ENCODE measurements around the gene ATP5IF1. TPM values are rescaled to one million over a fixed set of nuclear protein-coding genes. Genes with fewer than 3 reads are reported as not detected.

The ATP5IF1 gene
- total RNA-seq, 1 experiment from 2014 or later = 251 TPM

DNA sequence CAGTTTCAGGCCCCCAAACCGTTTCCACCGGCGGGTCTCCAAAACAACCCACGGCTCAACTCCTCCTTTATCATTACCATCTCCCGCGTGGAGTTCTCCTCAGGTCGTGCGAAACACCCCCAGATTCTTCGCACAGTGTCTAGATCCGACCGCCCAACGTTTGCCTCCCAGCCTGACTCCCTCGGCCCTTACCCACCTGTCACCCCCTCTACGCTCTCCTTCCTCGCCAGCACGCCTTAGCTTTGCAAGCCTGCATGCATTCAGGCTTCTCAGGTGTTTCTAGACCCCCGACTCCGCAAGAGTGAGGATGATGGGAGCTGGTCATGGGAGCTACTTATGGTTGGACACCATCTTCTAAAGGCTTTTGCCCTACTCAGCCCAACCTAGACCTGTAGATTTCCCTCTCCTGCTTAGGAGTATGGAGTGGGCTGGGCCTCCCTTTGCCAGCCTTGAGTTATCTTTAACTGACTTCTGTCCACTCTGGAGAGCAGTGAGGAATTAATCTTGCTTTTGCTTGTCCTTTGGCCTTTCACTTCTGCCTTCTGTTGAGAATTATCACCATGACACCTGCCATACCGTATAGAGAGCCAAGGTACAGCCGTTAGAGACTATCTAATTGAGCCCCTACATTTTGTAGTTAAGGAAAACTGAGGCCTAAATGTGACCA lies 865 bp downstream of the ATP5IF1 start:
- DNase-seq (ENCODE audit: low spot score) = no peak

DNA sequence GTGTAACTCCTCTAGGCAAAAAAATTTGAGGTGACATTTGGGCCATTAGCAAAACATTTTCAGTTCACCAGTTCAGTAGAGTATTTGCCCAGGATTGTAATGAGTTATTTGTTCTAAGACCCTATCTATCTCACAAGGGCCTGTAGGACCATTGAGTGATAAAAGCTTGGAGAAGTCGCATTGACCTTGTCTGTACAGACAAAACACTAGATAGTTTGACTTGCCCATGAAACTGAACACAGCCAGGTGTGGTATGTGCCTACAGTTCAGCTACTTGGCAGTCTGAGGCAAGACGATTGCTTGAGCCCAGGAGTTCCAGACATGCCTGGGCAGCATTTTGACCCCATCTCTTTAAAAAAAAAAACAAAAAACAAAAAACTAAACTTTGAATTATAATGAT lies 3.1 kb downstream of the ATP5IF1 start:
- no peak for DNase-seq (ENCODE audit: low spot score)

DNA sequence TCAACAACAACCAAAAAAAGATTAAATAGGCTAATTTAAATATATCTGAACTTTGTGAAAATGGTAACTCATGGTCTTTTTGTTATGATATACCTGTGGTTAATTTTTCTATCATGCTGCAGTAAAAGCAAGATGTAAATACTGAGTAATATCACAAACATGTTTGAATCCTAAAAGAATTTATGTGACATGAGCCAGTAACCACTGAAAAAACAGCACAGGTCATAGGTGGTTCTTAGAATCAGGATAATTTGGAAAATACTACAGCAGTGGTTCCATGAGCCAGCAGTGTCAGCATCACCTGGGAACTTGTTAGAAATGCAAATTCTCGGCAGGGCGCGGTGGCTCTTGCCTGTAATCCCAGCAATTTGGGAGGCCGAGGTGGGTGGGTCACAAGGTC lies 4.1 kb downstream of the ATP5IF1 start:
- peak; percentile 5 for DNase-seq (ENCODE audit: low spot score)

DNA sequence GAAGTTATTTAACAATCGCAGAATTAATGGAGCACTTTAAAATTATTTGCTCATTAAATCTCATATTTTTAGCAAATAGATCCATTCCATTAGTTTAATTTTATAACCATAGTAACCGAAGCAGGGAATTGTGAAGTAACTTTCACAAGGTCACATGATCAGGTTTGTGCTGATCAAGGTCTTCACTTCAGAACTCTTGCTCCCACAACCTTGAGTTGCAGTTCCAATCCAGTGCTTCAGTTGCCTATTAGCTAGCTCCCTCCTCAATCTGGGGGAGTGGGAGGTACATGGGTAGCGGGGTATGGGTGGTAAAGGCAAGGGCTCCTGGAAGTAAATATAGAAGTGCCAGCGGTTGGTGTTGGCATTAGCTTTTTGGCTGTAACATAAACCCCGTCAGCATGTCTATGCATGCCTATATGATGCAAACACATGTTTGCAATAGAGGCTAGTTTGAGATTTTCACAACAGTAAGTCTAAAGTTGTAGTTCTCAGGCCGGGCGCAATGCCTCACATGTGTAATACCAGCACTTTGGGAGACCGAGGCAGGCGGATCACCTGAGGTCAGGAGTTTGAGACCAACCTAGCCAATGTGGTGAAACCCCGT lies 5.8 kb downstream of the ATP5IF1 start:
- DNase-seq (ENCODE audit: low spot score) = no peak

DNA sequence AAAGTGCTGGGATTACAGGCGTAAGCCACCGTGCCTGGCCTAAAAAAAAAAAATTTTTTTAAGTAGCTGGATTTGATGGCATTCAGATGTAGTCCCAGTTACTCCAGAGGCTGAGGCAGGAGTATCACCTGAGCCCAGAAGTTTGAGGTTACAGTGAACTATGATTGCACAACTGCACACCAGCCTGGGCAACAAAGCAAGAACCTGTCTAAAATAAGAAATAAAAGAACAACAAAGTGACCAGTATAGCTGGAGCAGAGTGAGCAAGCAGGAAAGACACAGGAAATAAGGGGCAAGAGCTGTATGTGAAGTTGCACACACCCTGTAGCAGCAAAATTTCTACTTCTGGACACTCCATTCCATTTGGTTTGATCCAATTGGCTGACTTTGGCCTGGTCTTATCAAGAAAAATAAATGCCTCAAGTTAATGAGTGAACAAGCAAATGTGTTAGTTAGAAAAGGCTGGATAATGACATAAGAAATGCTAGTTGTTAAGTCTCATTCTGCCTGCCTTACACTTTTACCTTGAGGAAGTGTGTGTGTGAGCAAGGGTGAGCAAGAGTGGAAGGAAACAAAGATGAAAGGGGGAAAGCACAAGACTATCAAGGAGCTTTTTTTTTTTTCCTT lies 7.9 kb downstream of the ATP5IF1 start:
- no peak for DNase-seq (ENCODE audit: low spot score)

DNA sequence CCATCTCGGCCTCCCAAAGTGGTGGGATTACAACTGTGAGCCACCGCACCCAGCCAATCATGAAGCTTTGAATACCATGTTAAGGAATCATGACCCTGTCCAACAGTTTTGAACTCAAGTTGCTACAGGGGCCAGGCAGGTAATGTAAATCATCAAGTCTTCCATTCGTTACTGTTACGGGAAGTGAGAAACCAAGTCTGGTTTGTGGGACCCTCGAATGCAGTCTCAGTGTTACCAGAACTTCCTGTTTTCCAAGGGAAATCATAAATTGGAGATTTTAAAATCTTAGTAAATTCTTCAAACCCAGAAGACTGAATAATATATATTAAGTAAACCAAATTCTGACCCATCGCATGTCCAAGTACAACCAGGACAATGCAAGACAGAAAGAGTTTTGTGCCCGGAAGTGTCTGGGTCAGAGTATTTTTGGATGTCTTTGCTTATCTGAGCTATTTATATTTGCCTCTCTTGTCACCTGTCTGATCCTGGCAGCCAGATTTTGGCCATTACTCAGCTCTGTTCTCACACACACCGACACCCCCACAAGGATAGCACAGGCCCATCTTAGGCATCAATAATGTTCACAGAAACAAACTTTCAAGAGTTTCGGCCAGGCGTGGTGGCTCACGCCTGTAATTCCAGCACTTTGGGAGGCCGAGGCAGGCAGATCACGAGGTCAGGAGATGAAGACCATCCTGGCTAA lies 8.8 kb downstream of the ATP5IF1 start:
- no peak for DNase-seq (ENCODE audit: low spot score)

DNA sequence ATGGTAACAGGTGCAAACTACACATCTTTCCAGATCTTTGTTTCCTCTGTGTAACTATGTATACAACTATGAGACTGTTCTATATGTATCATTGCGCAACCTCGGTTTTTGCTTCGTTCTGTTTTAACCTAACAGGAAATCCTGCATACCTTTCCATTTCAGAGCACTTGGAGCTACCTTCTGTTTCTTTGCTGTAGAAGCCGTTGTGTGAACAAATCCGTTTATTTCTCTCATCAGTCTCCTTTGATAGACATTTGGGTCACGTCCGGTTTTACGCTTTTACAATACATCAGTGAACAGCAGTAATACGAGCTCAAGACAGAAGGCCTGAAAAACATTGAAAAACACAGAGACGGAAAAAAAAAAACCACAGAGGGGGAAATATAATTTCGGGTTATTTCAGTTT lies 10.5 kb downstream of the ATP5IF1 start:
- DNase-seq (ENCODE audit: low spot score) = no peak

DNA sequence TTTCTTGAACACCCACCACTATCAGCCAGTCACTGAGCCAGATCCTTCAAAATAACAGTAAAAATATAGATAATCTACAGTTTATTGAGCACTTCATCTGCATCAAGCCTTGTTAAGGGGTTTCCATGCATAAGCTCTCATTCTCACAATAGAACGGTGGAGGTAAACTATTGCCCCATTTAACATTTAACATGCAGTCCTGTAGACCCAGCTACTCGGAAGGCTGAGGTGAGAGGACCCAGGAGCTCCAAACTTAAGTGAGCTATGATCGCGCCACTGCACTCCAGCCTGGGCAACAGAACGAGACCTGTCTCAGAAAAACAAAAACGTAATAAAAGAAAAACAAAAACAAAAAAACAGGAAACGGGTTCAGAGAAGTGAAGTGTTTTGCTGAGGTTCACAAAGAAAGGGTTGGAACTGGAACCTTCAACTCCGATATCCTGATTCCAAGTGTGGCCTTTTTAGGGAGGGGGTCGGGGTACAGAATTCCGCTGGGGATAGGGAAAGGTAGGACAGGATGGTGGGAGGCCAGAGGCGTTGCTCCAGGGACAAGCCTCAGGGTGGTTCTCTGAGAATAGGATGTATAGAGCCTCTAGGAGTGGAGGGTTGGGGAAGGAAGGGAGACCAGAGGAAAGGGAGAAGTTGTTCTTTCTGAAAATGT lies 11.8 kb downstream of the ATP5IF1 start:
- DNase-seq (ENCODE audit: low spot score) = no peak

DNA sequence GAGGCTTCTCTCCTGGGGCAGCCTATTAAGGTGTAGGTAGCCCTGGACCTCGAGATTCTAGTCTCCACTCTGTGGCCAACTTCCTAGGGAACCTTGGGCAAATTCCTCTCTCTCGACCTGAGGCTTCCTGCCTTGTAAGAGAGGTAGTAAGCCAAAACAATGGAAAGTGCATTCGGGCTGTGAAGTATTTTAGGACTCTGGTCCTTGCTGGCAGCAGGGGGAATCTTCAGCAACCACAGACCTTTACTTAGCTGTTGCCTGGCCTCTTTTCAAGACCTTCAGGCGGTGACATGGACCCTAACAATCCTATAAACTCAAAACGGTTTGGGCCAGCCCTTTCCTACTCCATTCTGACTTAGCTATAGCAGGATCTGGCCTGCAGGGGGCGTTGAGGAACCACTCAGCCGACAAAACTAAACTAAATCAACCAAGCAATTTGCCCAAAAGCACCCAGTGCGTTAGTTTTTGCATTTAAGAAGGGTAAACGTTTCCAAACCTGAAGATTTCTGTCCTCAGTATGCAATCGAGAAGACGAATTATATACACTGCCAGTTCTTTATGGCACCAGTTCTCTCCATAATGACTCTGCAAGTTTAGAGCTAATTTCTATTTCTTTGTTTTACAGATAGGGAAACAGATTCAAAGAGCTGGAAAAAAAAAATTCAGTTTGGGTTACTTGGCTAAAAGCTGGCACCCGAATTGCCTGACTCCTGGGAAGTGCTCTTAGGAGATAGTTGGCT lies 12.5 kb downstream of the ATP5IF1 start:
- DNase-seq (ENCODE audit: low spot score) = peak; percentile 62

DNA sequence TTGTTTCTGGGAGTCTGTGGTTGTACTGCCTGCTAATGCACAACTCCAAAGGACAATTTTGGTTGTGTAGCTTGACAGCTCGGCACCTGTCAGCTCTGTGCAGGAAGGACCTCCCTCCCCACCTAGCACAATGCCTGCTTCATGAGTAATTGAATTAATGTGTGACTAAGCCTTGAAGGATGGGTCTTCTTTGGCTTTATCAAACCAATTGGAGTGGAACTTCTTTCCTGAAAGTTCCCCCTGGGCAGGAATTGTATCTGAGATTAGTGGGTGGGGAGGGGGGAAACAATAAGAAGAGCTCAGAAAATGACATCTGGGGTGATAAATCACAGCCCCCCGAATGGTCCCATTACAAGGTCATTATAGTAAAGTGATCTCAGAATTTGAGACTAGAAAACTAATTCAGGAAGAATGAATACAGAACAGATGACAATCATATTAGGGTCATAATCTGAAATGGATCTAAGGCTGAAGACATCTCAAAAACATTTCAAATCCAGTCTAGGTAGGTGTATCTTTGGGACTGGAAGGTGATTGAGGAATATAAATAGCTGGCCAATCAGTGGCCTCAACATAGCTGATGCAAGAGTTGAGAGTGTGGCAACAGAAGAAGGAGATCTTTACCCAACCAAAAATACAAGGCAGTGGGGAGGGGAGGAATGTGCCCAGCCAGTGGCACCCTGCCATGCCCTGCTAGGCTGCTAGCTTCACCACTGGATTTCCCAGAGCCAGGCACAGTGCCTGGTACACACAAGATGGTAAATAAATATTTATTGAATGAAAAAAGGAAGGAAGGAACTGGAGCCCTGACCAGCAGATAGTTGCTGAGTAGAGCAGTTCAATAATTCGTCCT lies 13.3 kb downstream of the ATP5IF1 start:
- peak; percentile 43 for DNase-seq (ENCODE audit: low spot score)

DNA sequence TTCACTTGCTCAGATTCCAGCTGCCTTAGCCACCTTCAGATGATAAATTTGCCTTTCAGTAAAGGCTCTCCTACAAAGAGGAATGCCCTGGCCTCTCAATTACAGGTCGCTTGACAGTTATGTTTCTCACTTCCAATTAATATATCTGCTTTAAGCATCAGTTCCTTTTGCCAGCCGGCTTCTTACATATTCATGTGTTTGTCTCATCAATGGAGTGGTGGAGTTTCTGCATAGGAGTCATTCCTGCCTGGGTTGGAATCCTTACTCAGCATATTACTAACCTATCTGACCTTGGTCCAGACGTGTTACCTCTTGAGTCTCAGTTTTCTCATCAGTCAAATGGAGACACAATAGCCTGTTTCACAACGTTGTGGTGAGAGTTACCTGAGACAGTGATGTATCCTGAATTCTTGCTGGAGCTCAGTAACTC lies 14.0 kb downstream of the ATP5IF1 start:
- DNase-seq (ENCODE audit: low spot score) = no peak

DNA sequence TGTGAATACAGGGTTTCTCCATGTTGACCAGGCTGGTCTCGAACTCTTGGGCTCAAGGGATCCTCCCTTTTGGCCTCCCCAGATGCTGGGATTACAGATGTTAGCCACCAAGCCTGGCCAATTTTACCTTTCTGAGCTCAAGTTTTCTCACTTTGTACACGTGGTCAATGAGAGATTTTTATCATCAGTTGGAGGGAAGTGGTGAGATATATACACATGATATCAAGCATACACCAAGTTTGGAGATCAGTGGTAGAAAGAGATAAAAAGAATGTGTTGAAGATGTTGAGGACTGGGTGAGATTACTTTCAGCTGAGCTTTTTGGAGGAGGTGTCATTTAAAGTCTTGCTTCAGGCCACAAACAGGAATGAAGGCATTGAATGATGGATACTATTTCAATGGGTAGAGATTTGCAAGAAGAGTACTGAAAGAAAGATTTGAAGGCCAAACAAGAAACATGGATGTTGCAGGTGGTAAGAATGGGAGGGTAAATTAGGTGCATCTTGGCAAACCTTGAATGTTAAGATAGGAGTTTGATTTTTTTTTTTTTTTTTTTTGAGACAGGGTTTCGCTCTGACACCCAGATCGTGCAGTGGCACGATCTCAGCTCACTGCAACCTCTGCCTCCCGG lies 20.4 kb downstream of the ATP5IF1 start:
- no peak for DNase-seq (ENCODE audit: low spot score)

DNA sequence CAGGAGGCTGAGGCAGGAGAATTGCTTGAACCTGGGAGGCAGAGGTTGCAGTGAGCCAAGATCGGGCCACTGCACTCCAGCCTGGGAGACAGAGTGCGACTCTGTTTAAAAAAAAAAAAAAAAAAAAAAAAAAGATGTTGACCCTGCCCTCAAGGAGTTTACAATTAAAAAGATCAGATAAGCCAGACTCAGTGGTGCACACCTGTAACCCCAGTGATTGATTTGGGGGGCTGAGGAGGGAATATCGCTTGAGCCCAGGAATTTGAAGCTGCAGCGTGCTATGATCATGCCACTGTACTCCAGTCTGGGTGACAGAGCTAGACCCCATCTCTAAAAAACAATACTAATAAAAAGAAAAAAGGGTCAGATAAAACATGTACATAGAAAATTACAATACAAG lies 21.8 kb downstream of the ATP5IF1 start:
- DNase-seq (ENCODE audit: low spot score) = no peak

DNA sequence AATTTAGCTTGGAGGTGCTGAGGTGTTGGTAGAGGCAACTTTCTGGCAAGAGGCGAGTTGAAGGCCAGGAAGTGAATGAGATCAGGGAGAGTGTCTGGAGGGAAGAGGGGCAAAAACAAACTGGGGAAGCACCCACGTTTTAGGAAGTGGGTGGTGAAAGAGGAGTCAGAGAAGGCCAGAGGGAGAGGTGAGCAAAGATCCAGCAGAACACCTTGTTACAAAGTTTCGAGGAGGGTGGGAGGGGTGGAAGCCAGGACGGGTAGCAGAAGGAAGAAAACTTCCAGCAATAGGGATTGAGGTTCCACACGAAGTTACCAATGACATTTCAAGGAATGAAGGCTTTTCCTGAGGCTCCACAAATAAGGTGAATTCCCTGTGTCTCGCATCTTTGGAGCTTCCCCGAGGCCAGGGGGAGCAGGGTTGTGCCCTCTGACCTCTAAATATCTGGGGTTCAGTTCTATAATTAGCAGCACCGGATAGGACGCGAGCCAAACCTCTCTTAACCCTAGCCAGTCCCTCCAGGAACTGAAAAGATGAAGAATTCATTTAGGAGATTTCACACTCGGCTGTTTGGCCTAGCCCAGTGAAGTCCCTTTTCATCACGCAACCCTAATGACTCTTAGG lies 22.8 kb downstream of the ATP5IF1 start:
- DNase-seq (ENCODE audit: low spot score) = no peak

DNA sequence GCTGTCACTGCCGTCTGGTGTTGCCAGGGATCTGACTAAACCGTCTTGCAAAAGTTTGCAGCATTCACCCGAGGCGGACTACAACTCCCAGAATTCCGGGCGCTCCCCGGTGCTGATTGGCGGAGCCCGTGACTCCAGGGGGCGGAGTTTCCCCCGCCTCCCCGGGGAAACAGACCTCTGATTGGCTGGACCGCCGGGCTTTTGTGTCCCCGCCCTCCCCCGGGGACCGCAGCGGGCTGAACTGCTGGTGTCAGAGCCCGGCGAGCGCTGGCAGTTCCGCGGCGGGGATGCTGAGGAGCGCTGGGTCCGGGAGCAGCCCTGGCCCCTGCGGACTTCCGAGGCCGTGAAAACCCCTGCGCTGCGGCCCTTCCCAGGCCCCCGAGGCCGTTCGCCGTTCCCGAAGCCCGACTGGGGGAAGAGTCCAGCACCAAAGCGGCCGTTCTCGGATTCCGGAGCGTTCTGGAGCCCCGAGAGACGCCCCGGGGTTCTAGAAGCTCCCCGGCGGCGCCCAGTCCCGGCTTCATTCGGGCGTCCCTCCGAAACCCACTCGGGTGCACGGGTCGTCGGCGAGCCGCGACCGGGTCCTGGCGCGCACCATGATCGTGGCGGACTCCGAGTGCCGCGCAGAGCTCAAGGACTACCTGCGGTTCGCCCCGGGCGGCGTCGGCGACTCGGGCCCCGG lies 23.5 kb downstream of the ATP5IF1 start, which contains the start of gene SESN2:
Gene SESN2 (plus strand): TSS at position 267 of the 682 bp plus-strand sequence. CDS start 330 bp downstream, at position 597.
- peak; percentile 89 for DNase-seq (ENCODE audit: low spot score)

DNA sequence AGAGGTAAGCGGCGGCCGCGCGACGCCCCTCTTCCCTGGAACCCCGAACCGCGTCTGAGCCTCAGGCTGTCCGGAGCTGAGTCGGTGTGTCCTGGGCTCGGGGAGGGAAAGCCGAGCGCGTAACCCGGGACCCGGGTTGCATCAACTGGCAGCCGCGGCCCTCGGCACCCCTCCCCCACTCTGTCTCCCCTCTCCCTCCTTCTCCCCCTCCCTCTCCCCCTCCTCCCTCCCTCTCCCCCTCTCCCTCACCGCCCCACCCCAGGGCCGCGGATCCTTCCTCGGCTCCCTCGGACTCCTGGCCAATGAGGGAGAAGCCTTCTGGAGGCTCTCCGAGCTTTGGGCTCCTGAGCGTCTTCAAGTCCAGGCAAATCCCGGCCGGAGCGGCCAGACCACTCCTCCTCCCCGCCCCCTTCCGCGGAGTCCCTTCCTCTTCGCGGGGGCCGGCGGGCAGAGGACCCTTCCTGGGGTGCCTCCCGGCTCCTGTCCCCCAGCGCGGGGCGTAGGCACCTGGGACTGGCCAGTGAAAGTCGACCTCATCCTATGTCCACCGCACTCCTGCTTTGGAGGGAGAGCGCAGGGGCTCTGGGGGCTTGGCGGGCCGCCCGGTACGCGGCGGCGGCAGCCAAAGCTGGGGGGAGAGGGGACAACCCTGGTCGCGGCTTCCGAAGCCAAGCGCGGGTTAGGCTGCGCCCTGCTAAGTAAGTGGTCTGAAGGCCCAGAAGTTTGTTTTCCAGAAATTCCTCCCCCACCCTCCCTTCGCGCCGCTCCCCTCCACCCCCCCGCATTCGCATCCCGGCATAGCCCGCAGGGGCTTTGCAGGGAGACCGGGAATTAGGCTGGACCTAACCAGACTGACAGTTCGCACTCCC lies 24.2 kb downstream of the ATP5IF1 start:
- peak; percentile 37 for DNase-seq (ENCODE audit: low spot score)

DNA sequence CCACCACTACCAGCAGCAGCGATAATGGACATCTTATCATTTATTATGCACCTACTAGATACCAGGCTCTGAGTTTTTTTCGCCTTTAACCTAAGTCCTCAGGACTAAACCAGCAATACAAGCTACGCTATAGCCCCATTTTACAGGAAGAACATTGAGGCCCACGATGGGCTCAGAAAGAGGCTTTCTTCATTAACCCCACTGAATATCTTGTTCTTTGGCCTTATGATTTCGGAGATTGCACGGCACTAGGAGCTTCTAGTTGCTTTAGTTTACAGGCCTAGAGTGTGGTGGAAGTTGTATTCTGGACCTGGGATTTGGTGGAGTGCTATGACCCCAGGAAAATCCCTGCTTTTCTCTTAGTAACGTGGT lies 24.9 kb downstream of the ATP5IF1 start:
- no peak for DNase-seq (ENCODE audit: low spot score)

DNA sequence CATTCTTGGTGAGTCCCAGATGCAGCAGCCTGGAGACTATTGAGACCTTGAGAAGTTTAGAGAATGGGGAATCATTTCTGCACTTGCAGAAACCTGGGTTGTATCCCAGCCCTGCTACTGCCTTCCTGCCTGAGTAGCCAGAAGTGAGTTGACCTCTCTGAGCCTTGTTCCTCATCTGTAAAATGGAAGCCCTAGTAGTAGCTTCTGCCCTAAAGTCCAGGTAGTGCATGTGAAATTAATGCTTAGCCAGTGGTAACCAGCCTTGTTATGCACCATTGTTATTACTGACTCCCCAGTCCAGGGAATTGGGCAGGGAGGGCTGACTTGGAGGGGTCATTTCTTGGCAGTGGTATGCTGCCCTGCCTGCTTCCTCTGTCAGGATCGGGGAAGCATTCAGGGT lies 29.0 kb downstream of the ATP5IF1 start:
- no peak for DNase-seq (ENCODE audit: low spot score)
